Subcutaneous adipose tissue (tissue), 4 donors: ENCODE results near the gene TNFRSF19. TPM values are rescaled to one million over a fixed set of nuclear protein-coding genes. Genes with fewer than 3 reads are reported as not detected.

Source experiments
- total RNA-seq, 4 donors: library from RNA; depleted of rRNA; stranded (reverse); fragments of >200 nt; gene quantifications; one replicate each; pipeline ENCODE4 v1.1.0, GENCODE V29; 2016
- TF ChIP-seq, protein P1 (sequence below): fragments of 450-650 bp; IDR thresholded peaks from one replicate; pipeline ENCODE4 v1.5.1; 2016; ENCODE audit warnings: low read depth, mild to moderate bottlenecking, control low read depth, antibody characterized with exemption, moderate library complexity

TNFRSF19 gene
- total RNA-seq, 4 donors from 2014 or later: 0.33 to 4.0 (median 1.3) TPM

DNA sequence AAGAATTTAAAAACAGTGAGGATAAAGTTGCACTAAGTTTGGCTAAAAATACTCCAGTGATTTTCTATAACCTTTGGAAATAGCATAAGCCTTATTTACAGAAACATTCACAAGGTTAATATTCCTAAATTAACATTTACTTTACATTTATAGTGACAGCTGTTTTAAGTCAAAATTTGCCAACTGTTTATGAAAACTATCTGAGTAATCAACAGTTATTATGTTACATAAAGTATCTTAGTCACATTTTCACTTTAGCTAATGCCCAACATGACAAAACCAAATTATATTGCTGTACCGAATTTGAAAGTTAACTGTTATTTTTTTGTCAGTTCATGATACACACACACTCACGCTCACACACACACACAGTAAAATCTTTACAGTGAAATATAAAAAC is 1.2 kb downstream of the TNFRSF19 start:
- TF ChIP-seq, protein P1, sequence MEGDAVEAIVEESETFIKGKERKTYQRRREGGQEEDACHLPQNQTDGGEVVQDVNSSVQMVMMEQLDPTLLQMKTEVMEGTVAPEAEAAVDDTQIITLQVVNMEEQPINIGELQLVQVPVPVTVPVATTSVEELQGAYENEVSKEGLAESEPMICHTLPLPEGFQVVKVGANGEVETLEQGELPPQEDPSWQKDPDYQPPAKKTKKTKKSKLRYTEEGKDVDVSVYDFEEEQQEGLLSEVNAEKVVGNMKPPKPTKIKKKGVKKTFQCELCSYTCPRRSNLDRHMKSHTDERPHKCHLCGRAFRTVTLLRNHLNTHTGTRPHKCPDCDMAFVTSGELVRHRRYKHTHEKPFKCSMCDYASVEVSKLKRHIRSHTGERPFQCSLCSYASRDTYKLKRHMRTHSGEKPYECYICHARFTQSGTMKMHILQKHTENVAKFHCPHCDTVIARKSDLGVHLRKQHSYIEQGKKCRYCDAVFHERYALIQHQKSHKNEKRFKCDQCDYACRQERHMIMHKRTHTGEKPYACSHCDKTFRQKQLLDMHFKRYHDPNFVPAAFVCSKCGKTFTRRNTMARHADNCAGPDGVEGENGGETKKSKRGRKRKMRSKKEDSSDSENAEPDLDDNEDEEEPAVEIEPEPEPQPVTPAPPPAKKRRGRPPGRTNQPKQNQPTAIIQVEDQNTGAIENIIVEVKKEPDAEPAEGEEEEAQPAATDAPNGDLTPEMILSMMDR: no peak

DNA sequence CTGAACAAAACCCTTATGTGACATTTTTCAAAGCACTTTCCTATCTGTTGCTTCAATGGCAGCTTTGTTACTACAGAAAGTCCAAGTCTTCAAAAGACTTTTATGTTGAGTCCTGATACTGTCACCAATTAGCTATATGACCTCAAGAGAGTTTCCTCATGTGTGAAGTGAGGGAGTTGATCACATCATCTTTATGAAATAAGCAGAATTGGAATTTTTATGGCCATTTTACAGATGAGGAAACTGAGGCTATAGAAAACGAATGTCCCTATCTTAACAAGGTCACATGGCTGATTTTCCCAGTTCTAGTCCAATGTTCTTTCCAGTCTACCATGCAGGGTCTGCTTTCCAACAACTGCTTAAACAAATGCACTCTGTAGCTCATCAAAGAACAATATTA is 2.6 kb downstream of the TNFRSF19 start:
- TF ChIP-seq, protein P1: no peak

DNA sequence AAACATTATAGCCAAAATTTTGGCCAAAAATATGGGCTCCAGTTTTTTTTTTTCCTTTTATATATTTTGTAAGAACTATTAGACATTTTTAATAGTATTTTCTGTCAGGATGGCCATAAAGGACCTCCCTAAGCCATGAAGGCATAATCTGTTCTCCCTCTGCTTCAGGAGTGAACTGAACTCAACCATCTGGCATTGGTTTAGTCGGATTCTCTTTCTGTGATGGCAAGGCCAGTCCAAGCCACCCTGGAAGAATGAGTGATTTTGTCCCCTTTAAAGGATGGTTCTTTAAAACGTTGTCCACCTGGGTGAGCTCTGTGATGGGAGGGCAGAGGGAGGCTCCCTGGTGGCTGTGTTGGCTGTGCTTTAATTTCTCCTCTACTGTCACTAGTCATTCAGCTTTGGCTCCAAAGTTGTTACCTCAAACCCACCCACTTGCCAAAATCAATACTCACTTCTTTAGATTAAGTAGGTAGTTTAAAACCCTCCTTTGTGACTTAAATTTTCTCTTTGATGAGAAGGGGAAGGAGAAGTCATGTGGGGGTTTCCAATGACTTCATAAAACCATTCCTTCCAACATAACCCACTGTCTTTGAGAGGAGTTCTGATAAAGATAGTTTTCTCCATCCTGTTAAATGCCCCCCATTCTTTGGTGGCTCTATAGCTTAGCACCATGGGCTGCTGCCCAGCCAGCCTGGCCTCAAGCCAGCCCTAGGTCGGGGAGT is 4.4 kb downstream of the TNFRSF19 start:
- TF ChIP-seq, protein P1: no peak

DNA sequence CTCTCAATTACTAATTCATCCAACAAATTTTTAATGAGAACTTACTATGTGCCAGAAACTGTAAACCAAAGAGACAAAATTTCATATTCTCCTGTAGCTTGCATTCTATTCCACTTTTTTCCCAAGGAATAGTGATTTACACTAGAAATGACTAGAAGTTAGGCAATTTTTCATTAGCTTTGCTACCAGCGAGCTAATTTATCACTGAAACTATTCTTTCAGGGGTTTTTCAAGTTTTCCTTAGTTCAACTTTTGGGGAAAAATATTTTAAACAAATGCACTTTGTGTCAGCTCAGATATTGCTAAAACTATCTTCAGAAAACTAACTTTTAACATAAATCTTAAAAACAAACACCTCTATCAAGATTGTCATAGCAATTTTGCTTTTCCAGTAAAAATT is 5.4 kb downstream of the TNFRSF19 start:
- TF ChIP-seq, protein P1: no peak

DNA sequence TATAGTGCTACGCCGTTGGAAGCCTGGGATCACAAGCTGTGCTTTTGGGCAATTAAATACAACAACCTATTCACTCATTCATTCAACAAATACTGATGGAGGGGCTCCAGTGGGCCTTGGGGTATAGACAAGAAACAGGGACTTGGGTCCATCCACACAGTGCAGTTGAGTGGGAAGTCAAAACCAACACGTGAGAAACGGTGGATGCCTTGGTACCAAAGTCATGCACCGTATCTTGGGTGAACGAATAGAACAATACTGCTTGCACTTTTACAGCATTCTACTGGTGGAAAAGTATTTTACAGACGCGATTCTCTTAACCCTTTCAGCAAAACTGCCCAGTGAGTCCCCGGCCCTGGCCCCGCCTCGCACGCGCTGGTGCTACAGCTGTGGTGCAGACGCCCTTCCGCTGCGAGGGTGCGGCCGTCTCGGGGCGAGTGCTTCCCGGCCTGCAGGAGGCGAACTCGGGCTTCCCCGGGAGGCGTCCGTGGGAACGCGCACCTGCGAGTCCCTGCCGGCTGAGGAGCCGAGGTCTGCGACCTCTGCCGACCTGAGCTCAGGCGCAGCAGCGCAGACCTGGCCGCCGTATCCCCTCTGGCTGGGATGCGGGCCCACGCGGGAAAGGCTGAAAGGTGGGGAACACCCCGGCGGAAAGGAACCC is 8.3 kb downstream of the TNFRSF19 start:
- TF ChIP-seq, protein P1: no peak

DNA sequence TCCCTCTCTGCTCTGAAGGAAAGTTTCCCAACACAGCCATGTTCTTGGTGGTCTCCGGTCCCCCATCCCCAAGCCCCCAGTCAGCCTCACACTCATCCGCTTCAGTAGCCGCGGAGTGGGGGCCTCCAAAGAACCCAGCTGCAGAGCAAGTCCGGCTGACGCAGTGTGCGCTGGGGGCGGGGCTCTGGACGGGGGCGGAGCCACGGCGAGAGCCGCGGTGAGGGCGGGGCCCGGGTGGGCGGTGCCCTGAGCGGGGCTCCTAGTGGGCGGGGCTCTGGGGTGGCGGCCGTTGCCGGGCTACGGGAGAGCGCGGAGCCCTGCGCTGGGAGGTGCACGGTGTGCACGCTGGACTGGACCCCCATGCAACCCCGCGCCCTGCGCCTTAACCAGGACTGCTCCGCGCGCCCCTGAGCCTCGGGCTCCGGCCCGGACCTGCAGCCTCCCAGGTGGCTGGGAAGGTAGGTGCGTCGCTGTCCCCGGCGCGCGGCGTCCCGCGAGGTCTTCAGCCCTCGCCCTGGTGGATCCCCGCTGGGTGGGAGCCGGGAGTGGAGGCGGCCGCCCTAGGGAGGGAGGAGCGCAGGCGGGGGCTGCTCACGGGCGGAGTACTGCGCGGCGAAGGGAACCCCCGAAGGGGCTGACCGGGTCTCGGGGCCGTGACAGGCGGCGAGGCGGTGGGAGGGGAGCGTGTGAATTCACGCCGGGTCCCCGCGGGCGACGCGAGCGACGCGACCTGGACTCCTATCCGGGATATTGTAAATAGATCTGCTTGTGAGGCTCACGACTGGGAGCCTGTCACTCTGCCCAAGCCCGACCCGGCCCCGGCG is 9.1 kb downstream of the TNFRSF19 start:
- TF ChIP-seq, protein P1: no peak
